ENCODE results near the gene GAS6.
A peak's percentile ranks its signal among the peaks of the same experiment; 100 is the strongest.
"Not testable (repeated sequence)": the region's sequence is repeated elsewhere in the genome, so short reads cannot be mapped to it uniquely, and the experiment has no call there.

The GAS6 gene

DNA sequence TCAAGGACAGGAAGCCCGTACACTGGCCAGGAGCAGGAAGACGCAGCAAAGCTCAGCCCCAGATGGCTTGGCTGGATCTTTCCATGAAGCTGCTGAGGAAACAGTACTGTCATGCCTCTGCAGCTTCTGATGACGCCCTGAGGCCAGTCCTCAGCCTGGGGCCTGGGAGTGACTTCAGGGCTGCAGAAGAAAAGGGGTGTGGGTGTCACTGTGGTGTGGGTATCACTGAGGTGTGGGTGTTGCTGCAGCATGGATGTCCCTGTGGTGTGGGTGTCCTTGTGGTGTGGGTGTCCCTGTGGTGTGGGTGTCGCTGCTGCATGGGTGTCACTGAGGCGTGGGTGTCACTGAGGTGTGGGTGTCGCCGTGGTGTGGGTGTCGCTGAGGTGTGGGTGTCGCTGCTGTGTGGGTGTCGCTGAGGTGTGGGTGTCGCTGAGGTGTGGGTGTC, 12.0 kb upstream of the GAS6 start:
- no peaks in the 10 kb centered on the region for H3K27me3 ChIP-seq (ENCODE audit: control insufficient read depth, insufficient read depth, low read length)
- H3K36me3 ChIP-seq (ENCODE audit: control insufficient read depth, insufficient read depth, low read length): no peaks in the 10 kb centered on the region
- H3K4me1 ChIP-seq (ENCODE audit: control insufficient read depth, insufficient read depth, low read length): peaks cover 3% of the 10 kb centered on the region
- H3K4me3 ChIP-seq (ENCODE audit: low read length): no peak overlapping the region
- no peak overlapping the region for H3K27ac ChIP-seq (ENCODE audit: low read depth, low read length)
- no peak overlapping the region for H3K9ac ChIP-seq (ENCODE audit: low read length)

DNA sequence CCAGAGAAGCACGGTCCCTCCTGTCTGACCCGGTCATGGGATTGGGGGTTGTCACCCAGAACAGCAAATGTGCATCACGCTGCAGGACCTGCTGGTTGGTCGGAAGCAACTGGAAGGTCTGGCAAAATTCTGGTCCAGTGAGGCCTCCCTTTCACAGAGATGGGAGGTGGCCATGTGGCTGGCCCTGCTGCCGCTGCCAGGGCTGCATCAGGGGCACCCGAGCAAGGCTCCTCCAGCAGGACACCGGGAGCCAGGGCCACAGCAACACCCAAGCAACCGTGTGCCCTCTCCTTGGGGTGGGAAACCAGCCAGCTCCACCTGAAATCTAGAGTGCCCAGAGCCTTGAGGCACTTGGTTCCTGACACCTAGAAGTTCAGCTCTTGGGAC, 11.5 kb upstream of the GAS6 start:
- H3K36me3 ChIP-seq (ENCODE audit: control insufficient read depth, insufficient read depth, low read length): no peaks in the 10 kb centered on the region
- no peak overlapping the region for H3K27ac ChIP-seq (ENCODE audit: low read depth, low read length)
- H3K4me1 ChIP-seq (ENCODE audit: control insufficient read depth, insufficient read depth, low read length): peaks cover 3% of the 10 kb centered on the region
- no peak overlapping the region for H3K4me3 ChIP-seq (ENCODE audit: low read length)
- H3K27me3 ChIP-seq (ENCODE audit: control insufficient read depth, insufficient read depth, low read length): no peaks in the 10 kb centered on the region
- H3K9ac ChIP-seq (ENCODE audit: low read length): no peak overlapping the region

DNA sequence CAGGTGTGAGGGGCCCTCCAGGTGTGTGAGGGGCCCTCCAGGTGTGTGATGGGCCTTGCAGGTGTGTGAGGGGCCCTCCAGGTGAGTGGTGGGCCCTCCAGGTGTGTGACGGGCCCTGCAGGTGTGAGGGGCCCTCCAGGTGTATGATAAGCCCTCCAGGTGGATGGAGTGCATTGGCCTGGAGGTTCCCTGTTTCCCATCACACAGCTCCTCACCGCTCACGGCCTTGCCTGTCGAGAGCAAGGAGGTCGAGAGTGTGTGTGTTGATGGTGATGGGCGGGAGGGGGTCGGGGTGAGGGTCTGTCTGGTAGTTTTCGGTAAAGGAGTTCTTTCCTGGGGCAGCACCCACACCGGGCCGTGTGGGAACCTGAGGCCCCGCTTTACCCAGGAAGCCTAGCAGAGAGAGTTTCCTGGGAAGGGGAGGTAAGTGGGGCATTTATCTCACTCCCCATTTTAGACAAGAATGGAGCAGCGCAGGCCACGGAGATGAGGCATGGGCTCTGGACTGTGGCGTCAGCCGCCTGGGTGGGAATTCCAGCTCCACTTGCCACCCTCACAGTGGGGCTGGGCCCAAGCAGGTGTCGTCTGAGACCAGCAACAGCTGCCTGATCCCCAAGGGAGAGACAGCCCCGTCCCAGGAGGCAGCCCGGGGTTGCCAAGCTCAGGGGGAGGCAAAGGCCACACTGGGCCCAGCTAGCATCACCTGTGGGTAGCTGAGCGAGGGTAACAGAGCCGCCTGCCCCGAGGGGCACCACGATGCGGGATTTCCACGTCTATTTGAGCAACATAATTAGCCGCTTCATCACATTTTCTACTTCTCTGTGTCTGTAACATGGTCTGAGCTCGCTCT, 10.9 kb upstream of the GAS6 start:
- H3K9ac ChIP-seq (ENCODE audit: low read length): no peak overlapping the region
- H3K36me3 ChIP-seq (ENCODE audit: control insufficient read depth, insufficient read depth, low read length): no peaks in the 10 kb centered on the region
- peaks cover 3% of the 10 kb centered on the region for H3K4me1 ChIP-seq (ENCODE audit: control insufficient read depth, insufficient read depth, low read length)
- no peak overlapping the region for H3K27ac ChIP-seq (ENCODE audit: low read depth, low read length)
- H3K4me3 ChIP-seq (ENCODE audit: low read length): no peak overlapping the region
- H3K27me3 ChIP-seq (ENCODE audit: control insufficient read depth, insufficient read depth, low read length): no peaks in the 10 kb centered on the region

DNA sequence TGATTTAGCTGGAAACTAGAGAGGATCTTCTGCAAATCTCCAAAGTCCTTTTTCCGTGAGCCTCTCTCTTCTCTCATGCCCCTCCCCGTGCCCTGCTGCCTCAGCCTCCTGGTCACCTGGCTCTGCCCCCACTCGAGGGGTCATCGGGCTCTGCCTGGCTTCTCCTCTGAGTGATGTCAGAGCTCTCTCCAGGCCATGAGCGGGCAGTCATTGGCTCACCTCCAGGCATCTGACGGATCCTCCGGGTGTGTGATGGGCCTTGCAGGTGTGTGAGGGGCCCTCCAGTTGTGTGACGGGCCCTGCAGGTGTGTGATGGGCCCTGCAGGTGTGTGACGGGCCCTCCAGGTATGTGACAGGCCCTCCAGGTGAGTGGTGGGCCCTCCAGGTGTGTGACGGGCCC, 10.3 kb upstream of the GAS6 start:
- no peaks in the 10 kb centered on the region for H3K4me1 ChIP-seq (ENCODE audit: control insufficient read depth, insufficient read depth, low read length)
- H3K27me3 ChIP-seq (ENCODE audit: control insufficient read depth, insufficient read depth, low read length): no peaks in the 10 kb centered on the region
- H3K4me3 ChIP-seq (ENCODE audit: low read length): no peak overlapping the region
- H3K27ac ChIP-seq (ENCODE audit: low read depth, low read length): no peak overlapping the region
- H3K36me3 ChIP-seq (ENCODE audit: control insufficient read depth, insufficient read depth, low read length): no peaks in the 10 kb centered on the region
- H3K9ac ChIP-seq (ENCODE audit: low read length): no peak overlapping the region

DNA sequence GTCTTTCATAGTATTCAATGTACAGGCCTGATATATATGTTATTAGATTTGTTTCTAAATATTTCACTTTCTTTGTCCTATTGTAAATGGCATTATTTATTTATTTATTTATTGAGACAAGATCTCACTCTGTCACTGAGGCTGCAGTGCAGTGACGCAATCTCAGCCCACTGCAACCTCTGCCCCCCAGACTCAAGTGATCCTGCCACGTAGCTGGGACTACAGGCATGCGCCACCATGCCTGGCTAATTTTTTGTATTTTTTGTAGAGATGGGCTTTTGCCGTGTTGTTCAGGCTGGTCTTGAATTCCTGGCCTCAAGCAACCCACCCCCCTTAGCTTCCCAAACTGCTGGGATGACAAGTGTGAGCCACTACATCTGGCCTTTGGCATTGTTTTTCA, 5.4 kb upstream of the GAS6 start:
- Histone ChIP-seq H3K4me3 (ENCODE audit: low read length) (no peak overlapping the region), H3K36me3 (ENCODE audit: control insufficient read depth, insufficient read depth, low read length) (no peaks in the 10 kb centered on the region), H3K9ac (ENCODE audit: low read length) (no peak overlapping the region), H3K4me1 (ENCODE audit: control insufficient read depth, insufficient read depth, low read length) (no peaks in the 10 kb centered on the region), H3K27me3 (ENCODE audit: control insufficient read depth, insufficient read depth, low read length) (no peaks in the 10 kb centered on the region), H3K27ac (ENCODE audit: low read depth, low read length) (no peak overlapping the region)

DNA sequence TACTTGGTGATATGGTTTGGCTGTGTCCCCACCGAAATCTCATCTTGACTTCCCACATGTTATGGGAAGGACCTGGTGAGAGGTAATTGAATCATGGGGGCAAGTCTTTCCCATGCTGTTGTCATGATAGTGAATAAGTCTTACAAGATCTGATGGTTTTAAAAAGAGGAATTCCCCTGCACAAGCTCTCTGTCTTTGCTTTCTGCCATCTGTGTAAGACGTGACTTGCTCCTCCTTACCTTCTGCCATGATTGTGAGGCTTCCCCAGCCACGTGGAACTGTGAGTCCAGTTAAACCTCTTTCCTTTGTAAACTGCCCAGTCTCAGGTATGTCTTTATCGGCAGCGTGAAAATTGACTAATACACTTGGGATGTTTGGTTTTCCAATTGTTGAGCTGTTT, 4.0 kb upstream of the GAS6 start:
- not testable (repeated sequence) for H3K36me3 ChIP-seq (ENCODE audit: control insufficient read depth, insufficient read depth, low read length); H3K9ac ChIP-seq (ENCODE audit: low read length); H3K27me3 ChIP-seq (ENCODE audit: control insufficient read depth, insufficient read depth, low read length); H3K27ac ChIP-seq (ENCODE audit: low read depth, low read length); H3K4me3 ChIP-seq (ENCODE audit: low read length); H3K4me1 ChIP-seq (ENCODE audit: control insufficient read depth, insufficient read depth, low read length)

DNA sequence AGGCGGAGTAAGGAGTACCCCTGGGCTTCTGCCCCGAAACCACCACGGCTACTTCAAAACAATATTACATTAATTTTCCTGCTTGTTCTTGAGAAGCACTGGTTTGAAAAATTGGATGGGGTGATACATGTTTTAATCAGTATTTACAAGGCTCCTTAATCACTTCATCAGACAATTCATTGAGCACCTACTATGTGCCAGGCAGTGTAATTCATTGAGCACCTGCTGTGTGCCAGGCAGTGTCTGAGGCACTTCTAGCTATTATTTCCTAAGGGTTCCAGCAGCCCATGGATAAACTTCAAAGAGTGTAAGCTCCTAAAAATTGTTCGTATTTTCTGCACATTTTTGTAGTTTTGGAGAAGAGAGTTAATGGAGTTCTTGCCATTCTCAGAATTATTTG, 1.6 kb upstream of the GAS6 start:
- Histone ChIP-seq H3K4me3 (ENCODE audit: low read length) (no peak overlapping the region), H3K9ac (ENCODE audit: low read length) (no peak overlapping the region), H3K36me3 (ENCODE audit: control insufficient read depth, insufficient read depth, low read length) (no peaks in the 10 kb centered on the region), H3K27me3 (ENCODE audit: control insufficient read depth, insufficient read depth, low read length) (no peaks in the 10 kb centered on the region), H3K4me1 (ENCODE audit: control insufficient read depth, insufficient read depth, low read length) (no peaks in the 10 kb centered on the region), H3K27ac (ENCODE audit: low read depth, low read length) (no peak overlapping the region)

DNA sequence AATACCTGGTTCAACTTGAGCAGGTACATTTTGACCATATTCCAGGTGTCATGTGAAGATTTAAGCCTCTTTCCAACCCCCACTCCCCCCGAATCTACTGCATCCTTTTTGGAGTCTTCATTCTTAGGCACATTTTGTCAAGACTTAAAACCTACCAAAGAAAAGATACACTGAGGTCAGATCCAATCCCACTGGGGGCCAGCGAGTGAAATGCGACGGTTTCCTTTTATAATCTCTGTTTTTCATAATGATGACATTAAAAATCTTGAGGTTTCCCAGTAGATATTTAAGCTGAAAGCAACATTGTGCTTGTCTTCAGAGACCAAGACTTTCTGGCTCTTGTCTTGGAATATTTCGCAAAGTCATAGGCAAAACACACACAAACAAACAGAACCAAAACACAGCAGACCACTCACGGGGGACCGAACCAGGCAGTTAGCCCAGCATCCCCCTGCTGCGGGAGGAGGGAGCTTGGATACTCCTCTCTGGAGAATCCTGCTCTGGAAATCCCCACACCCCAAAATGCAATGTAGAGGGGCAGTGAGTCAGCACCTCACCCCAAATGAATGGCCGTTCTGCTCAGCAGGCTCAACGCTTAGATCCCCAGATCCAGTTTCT, 506 bp upstream of the GAS6 start:
- no peaks in the 10 kb centered on the region for H3K27me3 ChIP-seq (ENCODE audit: control insufficient read depth, insufficient read depth, low read length)
- H3K9ac ChIP-seq (ENCODE audit: low read length): peak overlapping the region; percentile 19
- H3K36me3 ChIP-seq (ENCODE audit: control insufficient read depth, insufficient read depth, low read length): no peaks in the 10 kb centered on the region
- H3K4me1 ChIP-seq (ENCODE audit: control insufficient read depth, insufficient read depth, low read length): no peaks in the 10 kb centered on the region
- peak overlapping the region; percentile 79 for H3K4me3 ChIP-seq (ENCODE audit: low read length)
- H3K27ac ChIP-seq (ENCODE audit: low read depth, low read length): peak overlapping the region; percentile 13

DNA sequence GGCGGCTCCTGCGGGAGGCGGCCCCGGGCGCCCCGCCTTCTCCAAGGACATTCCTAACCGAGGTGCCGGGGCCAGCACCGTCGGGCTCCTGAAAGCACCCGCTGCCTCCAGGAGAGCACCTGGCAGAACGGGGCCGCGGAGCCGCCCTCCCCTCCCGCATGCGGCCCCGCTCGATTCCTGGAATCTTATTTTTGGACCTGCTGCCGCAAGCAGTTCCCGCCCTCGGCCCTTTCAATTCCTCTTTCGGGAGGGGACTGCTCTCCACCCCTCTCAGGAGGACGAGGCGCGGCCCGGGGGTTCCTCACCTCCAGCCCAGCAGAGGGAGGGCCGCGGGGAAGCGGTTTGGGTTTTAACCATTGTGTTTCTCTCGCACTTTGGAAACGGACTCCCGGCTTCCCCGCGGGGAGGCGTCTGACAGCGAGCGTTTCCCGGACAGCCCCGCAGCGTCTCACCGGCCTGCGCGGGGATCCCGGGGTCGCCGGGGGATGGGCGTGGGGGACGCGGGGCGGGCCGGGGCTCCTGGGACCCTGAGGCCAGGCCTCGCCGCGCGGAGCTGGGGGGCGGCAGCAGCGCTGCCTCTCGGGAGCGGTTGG, 849 bp downstream of the GAS6 start:
- Histone ChIP-seq H3K27me3 (ENCODE audit: control insufficient read depth, insufficient read depth, low read length) (no peaks in the 10 kb centered on the region), H3K9ac (ENCODE audit: low read length) (no peak overlapping the region), H3K36me3 (ENCODE audit: control insufficient read depth, insufficient read depth, low read length) (no peaks in the 10 kb centered on the region), H3K4me3 (ENCODE audit: low read length) (peak overlapping the region; percentile 63), H3K4me1 (ENCODE audit: control insufficient read depth, insufficient read depth, low read length) (no peaks in the 10 kb centered on the region), H3K27ac (ENCODE audit: low read depth, low read length) (peak overlapping the region; percentile 48)

DNA sequence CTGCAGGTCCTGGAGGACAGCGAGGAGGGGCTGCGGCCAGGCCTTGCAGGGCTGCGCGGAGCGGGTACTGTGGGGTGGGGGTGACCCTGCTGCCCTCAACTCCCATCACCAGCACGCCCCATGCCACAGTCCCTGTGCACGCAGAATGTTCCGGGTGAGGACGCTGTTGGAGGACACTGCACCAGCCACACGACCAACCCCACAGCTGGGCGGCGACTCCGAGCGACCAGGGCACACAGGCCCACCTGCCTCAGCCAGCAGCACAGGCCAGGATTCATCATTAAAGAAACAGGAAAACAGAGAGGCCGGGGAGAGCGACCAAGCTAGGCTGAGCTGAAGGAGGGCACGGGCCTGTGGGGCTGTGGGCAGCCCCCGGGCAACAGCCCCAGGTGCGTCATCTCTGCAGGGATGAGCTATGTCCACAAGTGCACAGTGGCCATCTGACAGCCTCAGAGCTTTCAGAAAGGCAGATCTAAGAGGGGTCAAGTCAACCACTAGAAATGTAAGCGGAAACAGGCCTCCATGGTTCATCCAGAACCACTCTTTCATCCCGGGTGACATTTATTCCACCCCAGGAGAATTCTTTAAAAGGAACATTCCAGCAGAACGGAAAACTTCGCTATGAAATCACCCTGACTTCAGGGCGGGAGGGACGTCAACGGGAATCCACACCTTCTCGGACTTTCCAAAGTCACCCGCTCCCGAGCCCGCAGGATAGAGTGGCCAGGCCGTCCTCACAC, 1.5 kb downstream of the GAS6 start:
- H3K36me3 ChIP-seq (ENCODE audit: control insufficient read depth, insufficient read depth, low read length): no peaks in the 10 kb centered on the region
- peak overlapping the region; percentile 63 for H3K4me3 ChIP-seq (ENCODE audit: low read length)
- H3K9ac ChIP-seq (ENCODE audit: low read length): no peak overlapping the region
- no peaks in the 10 kb centered on the region for H3K4me1 ChIP-seq (ENCODE audit: control insufficient read depth, insufficient read depth, low read length)
- peak overlapping the region; percentile 48 for H3K27ac ChIP-seq (ENCODE audit: low read depth, low read length)
- H3K27me3 ChIP-seq (ENCODE audit: control insufficient read depth, insufficient read depth, low read length): no peaks in the 10 kb centered on the region

DNA sequence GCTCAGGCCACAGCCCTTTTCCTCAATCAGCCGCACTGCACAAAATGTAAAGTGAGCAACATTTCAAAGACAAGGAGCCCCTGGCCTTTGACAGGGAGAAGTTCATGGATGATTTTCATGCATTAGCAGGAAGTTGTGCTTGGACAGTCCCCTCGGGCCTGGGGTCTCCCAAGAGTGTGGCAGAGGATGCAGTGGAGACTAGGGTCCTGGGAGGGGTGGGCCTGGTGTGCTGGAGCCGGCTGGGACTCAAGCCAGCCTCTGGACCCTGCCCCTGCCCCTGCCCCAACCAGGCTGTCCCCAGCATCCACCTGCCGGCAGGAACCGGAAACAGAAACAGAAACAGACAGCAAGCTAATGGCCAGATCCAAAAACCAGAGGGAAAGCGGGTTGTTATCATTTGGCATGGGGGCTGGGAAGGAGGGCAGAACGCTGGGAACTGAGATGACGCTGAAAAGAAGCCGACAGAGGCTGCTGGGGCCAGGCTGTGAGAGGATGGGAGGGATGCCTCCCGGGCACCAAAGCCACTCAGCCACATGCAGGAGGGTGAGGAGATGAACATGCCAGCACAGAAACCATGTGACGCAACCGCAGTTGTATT, 2.3 kb downstream of the GAS6 start:
- Histone ChIP-seq H3K4me1 (ENCODE audit: control insufficient read depth, insufficient read depth, low read length) (no peaks in the 10 kb centered on the region), H3K27me3 (ENCODE audit: control insufficient read depth, insufficient read depth, low read length) (no peaks in the 10 kb centered on the region), H3K9ac (ENCODE audit: low read length) (no peak overlapping the region), H3K27ac (ENCODE audit: low read depth, low read length) (no peak overlapping the region), H3K36me3 (ENCODE audit: control insufficient read depth, insufficient read depth, low read length) (no peaks in the 10 kb centered on the region), H3K4me3 (ENCODE audit: low read length) (no peak overlapping the region)

Measured in rectal smooth muscle tissue (tissue), 1 donor.